ENCODE results near the gene HOXD11. TPM values are rescaled to one million over a fixed set of nuclear protein-coding genes. Genes with fewer than 3 reads are reported as not detected.

HOXD11 gene
- total RNA-seq, 4 donors from 2014 or later = 0.21 to 1.8 (median 1.2) TPM; not detected in 1

GRCh38 chr2:176142281-176142680 is 35.2 kb downstream of the HOXD11 start:
- 75 to 78% methylated on average over 2 of the region's 2 CpGs for WGBS, 2 donors
- H3K4me3 ChIP-seq = no peak overlapping the region
- H3K4me1 ChIP-seq = peaks cover 0 to 20% (median 0%) of the 10 kb centered on the region in 4 donors
- no peak for DNase-seq (ENCODE audit: low spot score in 2 of 2)
- peaks cover 0 to 1% (median 0%) of the 10 kb centered on the region in 3 donors for H3K36me3 ChIP-seq
- H3K9me3 ChIP-seq = no peaks in the 10 kb centered on the region
- TF ChIP-seq, protein P1, sequence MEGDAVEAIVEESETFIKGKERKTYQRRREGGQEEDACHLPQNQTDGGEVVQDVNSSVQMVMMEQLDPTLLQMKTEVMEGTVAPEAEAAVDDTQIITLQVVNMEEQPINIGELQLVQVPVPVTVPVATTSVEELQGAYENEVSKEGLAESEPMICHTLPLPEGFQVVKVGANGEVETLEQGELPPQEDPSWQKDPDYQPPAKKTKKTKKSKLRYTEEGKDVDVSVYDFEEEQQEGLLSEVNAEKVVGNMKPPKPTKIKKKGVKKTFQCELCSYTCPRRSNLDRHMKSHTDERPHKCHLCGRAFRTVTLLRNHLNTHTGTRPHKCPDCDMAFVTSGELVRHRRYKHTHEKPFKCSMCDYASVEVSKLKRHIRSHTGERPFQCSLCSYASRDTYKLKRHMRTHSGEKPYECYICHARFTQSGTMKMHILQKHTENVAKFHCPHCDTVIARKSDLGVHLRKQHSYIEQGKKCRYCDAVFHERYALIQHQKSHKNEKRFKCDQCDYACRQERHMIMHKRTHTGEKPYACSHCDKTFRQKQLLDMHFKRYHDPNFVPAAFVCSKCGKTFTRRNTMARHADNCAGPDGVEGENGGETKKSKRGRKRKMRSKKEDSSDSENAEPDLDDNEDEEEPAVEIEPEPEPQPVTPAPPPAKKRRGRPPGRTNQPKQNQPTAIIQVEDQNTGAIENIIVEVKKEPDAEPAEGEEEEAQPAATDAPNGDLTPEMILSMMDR (IDR thresholded peaks at IDR 0.05) = no peak
- TF ChIP-seq EP300 (IDR thresholded peaks at IDR 0.05) = no peak
- TF ChIP-seq POLR2A (IDR thresholded peaks at IDR 0.05) = no peak
- H3K27me3 ChIP-seq = peaks cover 0 to 45% of the 10 kb centered on the region in 2 donors
- no peak overlapping the region for H3K27ac ChIP-seq

DNA sequence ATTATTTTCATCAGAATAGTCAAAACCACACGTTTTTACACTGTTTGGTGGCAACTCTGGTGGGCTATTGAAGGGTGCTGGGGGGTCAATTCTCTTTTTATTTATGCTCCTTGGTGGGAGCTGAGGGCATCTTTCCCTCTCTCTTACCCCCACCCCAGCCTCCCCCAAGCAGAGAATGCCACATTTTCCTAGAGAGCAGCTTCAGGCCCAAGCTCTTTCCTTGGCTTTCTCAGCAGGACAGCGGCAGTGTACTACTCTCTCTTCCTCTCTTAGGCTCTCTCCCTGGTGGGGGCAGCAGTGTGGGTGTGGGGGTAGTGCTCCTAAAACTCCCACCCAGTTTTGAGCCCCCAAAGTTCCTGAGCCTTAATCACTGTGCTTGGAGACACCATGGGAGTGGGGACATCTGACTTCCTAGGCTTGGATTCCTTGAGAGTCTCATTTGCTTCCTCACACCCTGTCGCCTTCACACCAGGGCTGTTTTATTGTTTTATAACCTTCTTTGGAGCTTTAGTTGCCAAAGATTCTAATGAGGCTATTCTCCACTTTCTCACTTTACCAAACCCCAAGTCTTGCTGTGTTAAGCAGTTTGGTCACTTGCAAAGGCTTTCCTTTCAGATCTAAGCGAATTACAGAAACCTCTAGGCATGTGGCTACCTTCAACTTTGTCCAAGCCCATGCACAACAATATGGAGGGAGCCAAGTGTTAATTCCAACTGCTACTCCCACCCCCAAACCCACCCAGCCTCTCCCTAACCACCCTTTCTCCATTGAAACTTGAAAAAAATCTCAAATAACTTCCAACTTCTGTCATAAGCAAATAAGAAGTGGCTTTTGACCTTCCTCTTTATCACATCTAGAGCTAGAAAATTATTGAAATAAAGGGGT is 38.2 kb downstream of the HOXD11 start:
- WGBS, 2 donors = 74 to 85% methylated on average over 4 of the region's 4 CpGs
- Histone ChIP-seq H3K4me1 (peaks cover 0 to 8% (median 0%) of the 10 kb centered on the region in 4 donors), H3K9me3 (no peaks in the 10 kb centered on the region), H3K27me3 (peaks cover 0 to 47% of the 10 kb centered on the region in 2 donors), H3K4me3 (no peak overlapping the region), H3K27ac (no peak overlapping the region), H3K36me3 (peaks cover 0 to 18% (median 0%) of the 10 kb centered on the region in 3 donors)
- TF ChIP-seq POLR2A (IDR thresholded peaks at IDR 0.05) (no peak), EP300 (IDR thresholded peaks at IDR 0.05) (no peak)
- TF ChIP-seq, protein P1 (IDR thresholded peaks at IDR 0.05) = no peak
- DNase-seq (ENCODE audit: low spot score in 2 of 2) = no peak

DNA sequence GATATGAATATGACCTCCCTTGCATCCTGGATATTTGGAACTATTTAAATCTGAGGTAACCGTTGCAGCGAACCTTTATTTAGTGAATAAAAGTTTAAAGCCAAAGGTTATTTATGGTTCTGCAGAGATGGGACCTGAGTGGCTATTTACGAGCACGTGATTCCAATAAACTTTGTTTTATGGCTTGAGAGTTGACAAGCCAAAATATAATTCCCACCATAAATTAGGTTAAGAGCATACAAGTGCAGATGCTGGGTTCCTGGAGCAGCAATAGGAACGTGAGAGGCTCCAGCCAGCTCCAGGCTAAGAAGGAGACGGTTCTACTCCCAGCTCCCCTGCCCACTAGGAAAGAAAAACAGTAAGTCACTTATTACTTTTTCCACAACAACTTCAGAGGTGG is 39.0 kb downstream of the HOXD11 start:
- H3K27ac ChIP-seq = no peak overlapping the region
- peaks cover 0 to 52% of the 10 kb centered on the region in 2 donors for H3K27me3 ChIP-seq
- H3K4me1 ChIP-seq = peaks cover 0 to under 1% (median 0%) of the 10 kb centered on the region in 4 donors
- 74 to 84% methylated on average over 6 of the region's 6 CpGs for WGBS, 2 donors
- H3K36me3 ChIP-seq = peaks cover 0 to 26% (median 0%) of the 10 kb centered on the region in 3 donors
- H3K4me3 ChIP-seq = no peak overlapping the region
- H3K9me3 ChIP-seq = no peaks in the 10 kb centered on the region
- no peak for DNase-seq (ENCODE audit: low spot score in 2 of 2)
- TF ChIP-seq POLR2A (IDR thresholded peaks at IDR 0.05) = no peak
- TF ChIP-seq, protein P1 (IDR thresholded peaks at IDR 0.05) = no peak
- no peak for TF ChIP-seq EP300 (IDR thresholded peaks at IDR 0.05)

DNA sequence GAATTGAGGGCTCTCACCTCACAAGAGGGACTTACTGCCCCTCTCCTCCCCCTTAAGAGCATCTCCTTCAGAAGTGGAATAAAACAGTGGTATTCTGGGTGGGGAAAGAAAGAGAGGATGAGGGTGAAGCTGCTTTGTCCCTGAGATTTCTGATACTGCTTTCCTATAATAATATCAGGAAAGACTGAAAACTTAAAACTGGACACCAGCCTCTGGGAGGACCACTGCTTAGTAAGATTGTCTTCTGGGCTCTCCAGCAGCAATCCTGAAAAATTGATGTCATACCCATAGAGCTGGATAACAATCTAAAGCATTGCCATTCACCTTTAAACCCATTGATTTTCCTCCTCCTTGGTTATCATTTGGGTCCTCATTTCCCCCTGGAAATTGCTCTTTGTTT is 39.6 kb downstream of the HOXD11 start:
- peaks cover 0 to 57% of the 10 kb centered on the region in 2 donors for H3K27me3 ChIP-seq
- DNase-seq (ENCODE audit: low spot score in 2 of 2) = no peak
- H3K4me1 ChIP-seq = no peaks in the 10 kb centered on the region
- H3K9me3 ChIP-seq = no peaks in the 10 kb centered on the region
- H3K36me3 ChIP-seq = peaks cover 0 to 29% (median 0%) of the 10 kb centered on the region in 3 donors
- TF ChIP-seq, protein P1 (IDR thresholded peaks at IDR 0.05) = no peak
- no peak for TF ChIP-seq EP300 (IDR thresholded peaks at IDR 0.05)
- TF ChIP-seq POLR2A (IDR thresholded peaks at IDR 0.05) = no peak
- no peak overlapping the region for H3K27ac ChIP-seq
- no peak overlapping the region for H3K4me3 ChIP-seq

DNA sequence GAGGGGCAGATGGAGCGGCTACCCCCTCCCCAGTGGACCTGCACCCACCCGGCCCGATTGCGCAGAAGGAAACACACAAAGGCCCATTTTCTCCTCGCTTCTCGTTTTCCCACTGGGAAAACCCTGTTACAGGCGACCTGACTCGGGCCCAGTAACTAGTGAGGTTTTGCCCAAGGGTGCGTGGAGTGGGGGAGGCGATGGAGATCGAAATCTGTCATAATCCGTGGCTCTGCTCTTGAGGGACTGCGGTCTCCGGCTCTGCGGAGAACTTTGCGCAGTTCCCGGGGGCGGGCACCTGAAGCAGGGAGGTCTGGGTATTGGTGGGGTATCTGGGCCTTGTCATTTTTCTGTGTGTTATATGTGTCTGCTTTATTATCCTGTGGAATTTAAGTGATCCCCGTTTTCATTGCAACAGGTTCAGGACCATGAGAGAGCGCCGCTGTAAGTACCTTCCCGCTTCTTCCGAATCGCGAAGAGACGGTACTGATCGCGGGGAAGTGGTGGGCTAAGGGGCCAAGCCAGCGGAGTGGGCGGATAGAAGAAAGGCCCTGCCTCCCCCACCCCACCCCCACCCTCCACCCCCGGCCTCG is 40.2 kb downstream of the HOXD11 start:
- no peak for DNase-seq (ENCODE audit: low spot score in 2 of 2)
- Histone ChIP-seq H3K4me3 (no peak overlapping the region), H3K27me3 (peaks cover 0 to 64% of the 10 kb centered on the region in 2 donors), H3K36me3 (peaks cover 0 to 32% (median 0%) of the 10 kb centered on the region in 3 donors), H3K9me3 (no peaks in the 10 kb centered on the region), H3K27ac (no peak overlapping the region), H3K4me1 (no peaks in the 10 kb centered on the region)
- 74 to 81% methylated on average over 30 to 32 of the region's 32 CpGs for WGBS, 2 donors
- no peak for TF ChIP-seq POLR2A (IDR thresholded peaks at IDR 0.05)
